Mucosa of rectum (tissue), 2 donors: ENCODE measurements around the gene MUC2.

Experiments
- H3K27ac ChIP-seq, 2 donors: one replicate each; pipeline ENCODE4 v1.7.0; 2013; ENCODE audit warnings: inconsistent platforms in 2 of 2, low read depth in 2 of 2, low read length in 2 of 2
- H3K27me3 ChIP-seq, 2 donors: one replicate each; pipeline ENCODE4 v1.7.0; 2013; ENCODE audit warnings: low read length in 2 of 2; ENCODE audit not compliant: control insufficient read depth in 2 of 2, insufficient read depth in 2 of 2
- H3K36me3 ChIP-seq, 2 donors: one replicate each; pipeline ENCODE4 v1.7.0; 2013; ENCODE audit warnings: low read length in 2 of 2; ENCODE audit not compliant: control insufficient read depth in 2 of 2, insufficient read depth in 2 of 2
- H3K4me1 ChIP-seq, 2 donors: one replicate each; pipeline ENCODE4 v1.7.0; 2013; ENCODE audit warnings: low read length in 2 of 2, mild to moderate bottlenecking in 1 of 2; ENCODE audit not compliant: control insufficient read depth in 2 of 2, insufficient read depth in 2 of 2
- H3K4me3 ChIP-seq, 2 donors: one replicate each; pipeline ENCODE4 v1.7.0; 2013; ENCODE audit warnings: low read length in 2 of 2
- H3K9ac ChIP-seq, 2 donors: one replicate each; pipeline ENCODE4 v1.7.0; 2013; ENCODE audit warnings: low read length in 2 of 2, low read depth in 1 of 2, mild to moderate bottlenecking in 1 of 2
- H3K9me3 ChIP-seq, 2 donors: one replicate each; pipeline ENCODE4 v1.7.0; 2013; ENCODE audit warnings: low read length in 2 of 2; ENCODE audit not compliant: control insufficient read depth in 2 of 2
- donor health status: healthy.
- donor health status: Normal muscosa, but diverticular disease.

Gene MUC2

GRCh38 chr11:1030086-1030485 is 44.6 kb upstream of the MUC2 start:
- H3K36me3 ChIP-seq: no peaks in the 10 kb centered on the region
- no peak overlapping the region for H3K9ac ChIP-seq
- no peaks in the 10 kb centered on the region for H3K9me3 ChIP-seq
- no peaks in the 10 kb centered on the region for H3K27me3 ChIP-seq
- no peaks in the 10 kb centered on the region for H3K4me1 ChIP-seq
- no peak overlapping the region for H3K27ac ChIP-seq
- H3K4me3 ChIP-seq: no peak overlapping the region

GRCh38 chr11:1030556-1030955 is 44.1 kb upstream of the MUC2 start:
- Histone ChIP-seq H3K4me3 (no peak overlapping the region), H3K27ac (no peak overlapping the region)

GRCh38 chr11:1031121-1031899 is 43.4 kb upstream of the MUC2 start:
- Histone ChIP-seq H3K4me1 (no peaks in the 10 kb centered on the region), H3K27ac (no peak overlapping the region), H3K36me3 (no peaks in the 10 kb centered on the region), H3K27me3 (no peaks in the 10 kb centered on the region), H3K9me3 (no peaks in the 10 kb centered on the region), H3K4me3 (no peak overlapping the region), H3K9ac (no peak overlapping the region)

More at GRCh38 chr11:1030556-1030955, 44.1 kb upstream of the MUC2 start:
- H3K36me3 ChIP-seq: no peaks in the 10 kb centered on the region
- no peaks in the 10 kb centered on the region for H3K4me1 ChIP-seq
- H3K9me3 ChIP-seq: no peaks in the 10 kb centered on the region
- no peaks in the 10 kb centered on the region for H3K27me3 ChIP-seq
- no peak overlapping the region for H3K9ac ChIP-seq

- Histone ChIP-seq H3K4me3 (no peak overlapping the region), H3K36me3 (no peaks in the 10 kb centered on the region), H3K9ac (no peak overlapping the region), H3K27ac (no peak overlapping the region), H3K9me3 (no peaks in the 10 kb centered on the region), H3K4me1 (no peaks in the 10 kb centered on the region), H3K27me3 (no peaks in the 10 kb centered on the region)
These were observed 42.3 kb upstream of the MUC2 start for GRCh38 chr11:1032310-1032891.

- Histone ChIP-seq H3K27ac (no peak overlapping the region), H3K9ac (no peak overlapping the region), H3K9me3 (no peaks in the 10 kb centered on the region), H3K36me3 (no peaks in the 10 kb centered on the region), H3K4me1 (no peaks in the 10 kb centered on the region), H3K27me3 (no peaks in the 10 kb centered on the region), H3K4me3 (no peak overlapping the region)
These were observed 41.5 kb upstream of the MUC2 start for GRCh38 chr11:1033016-1033798.

- no peaks in the 10 kb centered on the region for H3K9me3 ChIP-seq
- no peaks in the 10 kb centered on the region for H3K36me3 ChIP-seq
- no peaks in the 10 kb centered on the region for H3K4me1 ChIP-seq
- no peaks in the 10 kb centered on the region for H3K27me3 ChIP-seq
- no peak overlapping the region for H3K9ac ChIP-seq
- H3K27ac ChIP-seq: no peak overlapping the region
- no peak overlapping the region for H3K4me3 ChIP-seq
These were observed 40.7 kb upstream of the MUC2 start for GRCh38 chr11:1034001-1034400.

GRCh38 chr11:1034456-1035295 is 40.0 kb upstream of the MUC2 start:
- H3K4me1 ChIP-seq: no peaks in the 10 kb centered on the region
- no peak overlapping the region for H3K4me3 ChIP-seq
- H3K27ac ChIP-seq: no peak overlapping the region
- H3K9me3 ChIP-seq: no peaks in the 10 kb centered on the region
- no peak overlapping the region for H3K9ac ChIP-seq
- H3K27me3 ChIP-seq: no peaks in the 10 kb centered on the region
- no peaks in the 10 kb centered on the region for H3K36me3 ChIP-seq

- H3K9ac ChIP-seq: no peak overlapping the region
- no peaks in the 10 kb centered on the region for H3K4me1 ChIP-seq
- H3K36me3 ChIP-seq: no peaks in the 10 kb centered on the region
- no peaks in the 10 kb centered on the region for H3K9me3 ChIP-seq
- peaks cover 0 to 2% of the 10 kb centered on the region in 2 donors for H3K27me3 ChIP-seq
- no peak overlapping the region for H3K27ac ChIP-seq
- no peak overlapping the region for H3K4me3 ChIP-seq
These were observed 38.9 kb upstream of the MUC2 start for GRCh38 chr11:1035577-1036283.

GRCh38 chr11:1036303-1036923 is 38.3 kb upstream of the MUC2 start, which contains the start of gene MUC6:
Gene MUC6 (minus strand): TSS chr11:1036718. CDS start chr11:1036655, 63 bp downstream.
- no peaks in the 10 kb centered on the region for H3K9me3 ChIP-seq
- H3K9ac ChIP-seq: no peak within 1 kb of the TSS
- no peak within 1 kb of the TSS for H3K4me3 ChIP-seq
- H3K27me3 ChIP-seq: peaks cover 0 to 2% of the 10 kb centered on the region in 2 donors
- H3K4me1 ChIP-seq: no peaks in the 10 kb centered on the region
- H3K27ac ChIP-seq: no peak within 1 kb of the TSS
- no peaks in the 10 kb centered on the region for H3K36me3 ChIP-seq
